Astrocyte (in vitro differentiated cells and primary cell): ENCODE results near the gene SLC8A2. TPM values are rescaled to one million over a fixed set of nuclear protein-coding genes. Genes with fewer than 3 reads are reported as not detected.
"Not testable (repeated sequence)": the region's sequence is repeated elsewhere in the genome, so short reads cannot be mapped to it uniquely, and the experiment has no call there.

ENCODE experiments used
- DNase-seq: peaks from one replicate; pipeline ENCODE4 v3.0.0-alpha.2; 2010; ENCODE audit warnings: low read depth
- FAIRE-seq: peaks from 2 replicates; lab custom pipeline; 2011; peaks lifted over from hg19 to GRCh38; lab: Jason Lieb, UNC
- H2AFZ ChIP-seq: 2 replicates; pipeline ENCODE4 v1.6.0; 2012; ENCODE audit warnings: low read depth, low read length, inconsistent platforms
- H3K27ac ChIP-seq: 2 replicates; pipeline ENCODE4 v1.5.1; 2011; ENCODE audit warnings: low read depth, low read length, inconsistent platforms
- H3K27me3 ChIP-seq: 2 replicates; pipeline ENCODE4 v1.6.0; 2011; ENCODE audit warnings: low read length, inconsistent platforms; ENCODE audit not compliant: insufficient read depth
- H3K36me3 ChIP-seq: 2 replicates; pipeline ENCODE4 v1.5.1; 2011; ENCODE audit warnings: low read length, inconsistent platforms; ENCODE audit not compliant: insufficient read depth
- H3K4me1 ChIP-seq: 2 replicates; pipeline ENCODE4 v1.5.1; 2011; ENCODE audit warnings: low read length, inconsistent platforms; ENCODE audit not compliant: insufficient read depth
- H3K4me2 ChIP-seq: 2 replicates; pipeline ENCODE4 v1.6.0; 2012; ENCODE audit warnings: low read length, inconsistent platforms
- H3K4me3 ChIP-seq: 2 replicates; pipeline ENCODE4 v1.5.1; 2011; ENCODE audit warnings: low read depth, mild to moderate bottlenecking, low read length, inconsistent platforms; ENCODE audit not compliant: insufficient read depth
- H3K79me2 ChIP-seq: 2 replicates; pipeline ENCODE4 v1.6.0; 2012; ENCODE audit warnings: mild to moderate bottlenecking, low read length, inconsistent platforms; ENCODE audit not compliant: insufficient read depth
- H3K9ac ChIP-seq: 2 replicates; pipeline ENCODE4 v1.6.0; 2012; ENCODE audit warnings: mild to moderate bottlenecking, low read length, inconsistent platforms
- H3K9me3 ChIP-seq: 2 replicates; pipeline ENCODE4 v1.5.1; 2012; ENCODE audit warnings: low read depth, mild to moderate bottlenecking, low read length, inconsistent platforms; ENCODE audit not compliant: insufficient read depth
- H4K20me1 ChIP-seq: 2 replicates; pipeline ENCODE4 v1.6.0; 2012; ENCODE audit warnings: low read length, inconsistent platforms; ENCODE audit not compliant: insufficient read depth
- H3K27ac Mint-ChIP-seq: one replicate; pipeline ENCODE4 v1.8.0; 2021; ENCODE audit warnings: mild to moderate bottlenecking, mixed read lengths; ENCODE audit not compliant: unreplicated experiment
- H3K27me3 Mint-ChIP-seq: one replicate; pipeline ENCODE4 v1.8.0; 2021; ENCODE audit warnings: low read depth, mixed read lengths; ENCODE audit not compliant: unreplicated experiment
- H3K36me3 Mint-ChIP-seq: one replicate; pipeline ENCODE4 v1.8.0; 2021; ENCODE audit warnings: low read depth, mixed read lengths; ENCODE audit not compliant: unreplicated experiment
- H3K4me1 Mint-ChIP-seq: one replicate; pipeline ENCODE4 v1.8.0; 2021; ENCODE audit warnings: low read depth, mixed read lengths; ENCODE audit not compliant: unreplicated experiment
- H3K4me3 Mint-ChIP-seq: one replicate; pipeline ENCODE4 v1.8.0; 2021; ENCODE audit warnings: mild to moderate bottlenecking, moderate library complexity, mixed read lengths; ENCODE audit not compliant: unreplicated experiment
- H3K9me3 Mint-ChIP-seq: one replicate; pipeline ENCODE4 v1.8.0; 2021; ENCODE audit warnings: mild to moderate bottlenecking, mixed read lengths; ENCODE audit not compliant: unreplicated experiment
- CTCF ChIP-seq: IDR thresholded peaks from 2 replicates; pipeline ENCODE4 v1.5.1; 2011; ENCODE audit warnings: low read depth, mild to moderate bottlenecking, inconsistent platforms, low read length, moderate library complexity; ENCODE audit not compliant: insufficient read depth
- EZH2 ChIP-seq: IDR thresholded peaks from 2 replicates; pipeline ENCODE4 v1.6.1; 2012; ENCODE audit warnings: mild to moderate bottlenecking, low read length, inconsistent platforms; ENCODE audit not compliant: insufficient read depth
- total RNA-seq: library from RNA; stranded (reverse); gene quantifications from 2 replicates; pipeline ENCODE4 v1.2.1, GENCODE V29; 2021

The SLC8A2 gene
- total RNA-seq, 1 donor from 2014 or later: 3.3 TPM

- Histone ChIP-seq H2AFZ (no peak overlapping the region), H3K4me3 (no peak overlapping the region), H3K27ac (no peak overlapping the region), H3K4me1 (no peaks in the 10 kb centered on the region), H3K9me3 (no peaks in the 10 kb centered on the region), H3K9ac (no peak overlapping the region), H4K20me1 (peaks cover 3% of the 10 kb centered on the region), H3K79me2 (no peaks in the 10 kb centered on the region), H3K36me3 (no peaks in the 10 kb centered on the region), H3K27me3 (no peaks in the 10 kb centered on the region), H3K4me2 (no peak overlapping the region)
- Mint-ChIP-seq H3K27ac (no peak overlapping the region), H3K27me3 (peaks cover 14% of the 10 kb centered on the region), H3K9me3 (no peaks in the 10 kb centered on the region), H3K4me1 (no peaks in the 10 kb centered on the region), H3K4me3 (no peak overlapping the region), H3K36me3 (peaks cover 6% of the 10 kb centered on the region)
- TF ChIP-seq CTCF (no peak), EZH2 (no peak)
- FAIRE-seq (no peak), DNase-seq (no peak)
Observed at GRCh38 chr19:47389150-47389556, 82.5 kb downstream of the SLC8A2 start.

- not testable (repeated sequence) for H4K20me1 ChIP-seq, H3K4me1 ChIP-seq, H3K9me3 Mint-ChIP-seq, H3K27ac Mint-ChIP-seq, DNase-seq, H2AFZ ChIP-seq, H3K36me3 Mint-ChIP-seq, H3K27me3 Mint-ChIP-seq, H3K9me3 ChIP-seq, H3K4me1 Mint-ChIP-seq, H3K9ac ChIP-seq, H3K4me3 Mint-ChIP-seq, H3K79me2 ChIP-seq, FAIRE-seq, H3K27ac ChIP-seq, H3K4me2 ChIP-seq, H3K27me3 ChIP-seq, H3K4me3 ChIP-seq, H3K36me3 ChIP-seq
Observed at GRCh38 chr19:47388721-47389120, 83.0 kb downstream of the SLC8A2 start.

GRCh38 chr19:47387623-47388022, 84.1 kb downstream of the SLC8A2 start:
- not testable (repeated sequence) for H3K36me3 ChIP-seq, H3K4me2 ChIP-seq, DNase-seq, H3K4me1 ChIP-seq, H3K79me2 ChIP-seq, H3K4me3 Mint-ChIP-seq, H3K4me3 ChIP-seq, H3K27ac ChIP-seq, H4K20me1 ChIP-seq, H3K27ac Mint-ChIP-seq, H2AFZ ChIP-seq, H3K9ac ChIP-seq, H3K4me1 Mint-ChIP-seq, H3K27me3 ChIP-seq, FAIRE-seq, H3K36me3 Mint-ChIP-seq, H3K9me3 ChIP-seq, H3K27me3 Mint-ChIP-seq, H3K9me3 Mint-ChIP-seq

- not testable (repeated sequence) for H3K9me3 Mint-ChIP-seq, H3K27ac Mint-ChIP-seq, DNase-seq, H3K4me2 ChIP-seq, H3K27me3 ChIP-seq, FAIRE-seq, H3K27ac ChIP-seq, H3K4me3 Mint-ChIP-seq, H3K36me3 Mint-ChIP-seq, H3K36me3 ChIP-seq, H3K27me3 Mint-ChIP-seq, H3K9me3 ChIP-seq, H2AFZ ChIP-seq, H3K79me2 ChIP-seq, H3K4me1 Mint-ChIP-seq, H3K4me3 ChIP-seq, H4K20me1 ChIP-seq, H3K4me1 ChIP-seq, H3K9ac ChIP-seq
Observed at GRCh38 chr19:47386582-47386981, 85.1 kb downstream of the SLC8A2 start.

- not testable (repeated sequence) for H3K79me2 ChIP-seq, H3K9me3 Mint-ChIP-seq, H3K4me3 ChIP-seq, H3K27me3 ChIP-seq, H3K9ac ChIP-seq, H3K4me2 ChIP-seq, H3K4me1 Mint-ChIP-seq, FAIRE-seq, H3K36me3 ChIP-seq, H3K4me1 ChIP-seq, H4K20me1 ChIP-seq, H3K9me3 ChIP-seq, H2AFZ ChIP-seq, H3K27ac ChIP-seq, DNase-seq, H3K27me3 Mint-ChIP-seq, H3K27ac Mint-ChIP-seq, H3K4me3 Mint-ChIP-seq
- H3K36me3 Mint-ChIP-seq: peaks cover 14% of the 10 kb centered on the region
Observed at GRCh38 chr19:47384533-47384932, 87.2 kb downstream of the SLC8A2 start.
